ENCODE results near the gene SETX.

DNA sequence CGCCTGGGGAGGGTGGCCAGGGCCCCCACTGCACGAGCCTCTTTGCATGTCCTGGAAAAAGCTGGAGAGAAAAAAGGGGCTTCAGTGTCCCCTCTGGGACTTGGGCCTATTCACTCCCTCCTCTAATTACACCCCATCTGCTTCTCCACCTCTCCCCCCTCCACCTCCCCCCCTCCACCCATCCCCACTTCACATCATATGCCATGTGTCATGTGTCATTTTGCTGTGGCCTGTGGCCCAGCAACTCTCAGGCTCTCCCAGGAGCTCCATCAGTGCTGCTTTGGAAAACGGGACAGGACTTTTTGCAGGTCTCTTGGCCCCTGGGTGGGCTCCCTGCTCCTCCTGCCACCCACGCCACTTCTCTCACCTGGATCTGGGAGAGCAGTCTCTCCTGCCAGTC, 124.2 kb downstream of the SETX start:
- TF ChIP-seq EZH2 (IDR thresholded peaks at IDR 0.05) (no peak), POLR2AphosphoS5 (IDR thresholded peaks at IDR 0.05; ENCODE audit: borderline replicate concordance, low read depth, low read length) (no peak)

All from SK-N-MC (cell line).